ENCODE measurements around the gene CASQ2. TPM values are rescaled to one million over a fixed set of nuclear protein-coding genes. Genes with fewer than 3 reads are reported as not detected.

CASQ2 gene
- polyA plus RNA-seq, 3 donors = not detected

GRCh38 chr1:115748401-115749150 lies 19.9 kb downstream of the CASQ2 start:
- no peaks in the 10 kb centered on the region for H3K4me1 Mint-ChIP-seq
- no peak for TF ChIP-seq CTCF (IDR thresholded peaks at IDR 0.05)
- no peaks in the 10 kb centered on the region for H4K20me1 ChIP-seq (ENCODE audit: insufficient read depth, low read length)
- no peak overlapping the region for H3K4me2 ChIP-seq (replicated peaks; ENCODE audit: extremely low read depth, low read length, poor library complexity, severe bottlenecking)
- no peak overlapping the region for H3K4me3 Mint-ChIP-seq
- H3K36me3 ChIP-seq (replicated peaks in 1 of 2; ENCODE audit: control insufficient read depth in 1 of 2, insufficient read depth in 2 of 2, low read length in 2 of 2) = no peaks in the 10 kb centered on the region
- no peaks in the 10 kb centered on the region for H3K4me1 ChIP-seq (ENCODE audit: control insufficient read depth in 1 of 2, insufficient read depth in 2 of 2, low read length in 2 of 2)
- no peaks in the 10 kb centered on the region for H3K27me3 ChIP-seq (ENCODE audit: control insufficient read depth in 2 of 2, insufficient read depth in 2 of 2, low read length in 2 of 2)
- WGBS (ENCODE audit: insufficient coverage) = 90% methylated on average over 3 of the region's 5 CpGs
- peak in 1 of 3 donors; percentile 19 for DNase-seq
- H3K27me3 Mint-ChIP-seq (ENCODE audit: low read depth in 3 of 3) = peaks cover 10 to 21% (median 16%) of the 10 kb centered on the region in 3 donors
- H3K4me3 ChIP-seq (replicated peaks in 1 of 3; ENCODE audit: low read depth in 2 of 3, low read length in 3 of 3) = no peak overlapping the region
- H3K9ac ChIP-seq (ENCODE audit: insufficient read depth, low read length, poor library complexity, severe bottlenecking) = no peak overlapping the region
- intact Hi-C loops (cut with micrococcal nuclease) = no loop called here
- no peak overlapping the region for H3K27ac ChIP-seq (ENCODE audit: low read depth in 1 of 2, low read length in 2 of 2)
- H3K9me3 Mint-ChIP-seq = no peaks in the 10 kb centered on the region
- no peak overlapping the region for H3K27ac Mint-ChIP-seq
- no peaks in the 10 kb centered on the region for H3K36me3 Mint-ChIP-seq
- H3K9me3 ChIP-seq (replicated peaks in 1 of 2; ENCODE audit: control insufficient read depth in 1 of 2, insufficient read depth in 1 of 2, low read length in 2 of 2) = no peaks in the 10 kb centered on the region
- no peaks in the 10 kb centered on the region for H3K79me2 ChIP-seq (ENCODE audit: insufficient read depth, low read length)
- no peak overlapping the region for H2AFZ ChIP-seq (ENCODE audit: insufficient read depth, low read depth, low read length, poor library complexity, severe bottlenecking)

GRCh38 chr1:115746021-115746690 lies 22.4 kb downstream of the CASQ2 start:
- Mint-ChIP-seq H3K27ac (no peak overlapping the region), H3K36me3 (no peaks in the 10 kb centered on the region), H3K4me3 (peak overlapping the region in 1 of 2 donors; percentile 44), H3K4me1 (no peaks in the 10 kb centered on the region), H3K27me3 (ENCODE audit: low read depth in 3 of 3) (peaks cover 6 to 29% (median 13%) of the 10 kb centered on the region in 3 donors), H3K9me3 (no peaks in the 10 kb centered on the region)
- intact Hi-C loops (cut with micrococcal nuclease) = no loop called here
- H2AFZ ChIP-seq (ENCODE audit: insufficient read depth, low read depth, low read length, poor library complexity, severe bottlenecking) = no peak overlapping the region
- no peaks in the 10 kb centered on the region for H3K36me3 ChIP-seq (replicated peaks in 1 of 2; ENCODE audit: control insufficient read depth in 1 of 2, insufficient read depth in 2 of 2, low read length in 2 of 2)
- no peaks in the 10 kb centered on the region for H3K79me2 ChIP-seq (ENCODE audit: insufficient read depth, low read length)
- H3K4me2 ChIP-seq (replicated peaks; ENCODE audit: extremely low read depth, low read length, poor library complexity, severe bottlenecking) = no peak overlapping the region
- no peaks in the 10 kb centered on the region for H3K9me3 ChIP-seq (replicated peaks in 1 of 2; ENCODE audit: control insufficient read depth in 1 of 2, insufficient read depth in 1 of 2, low read length in 2 of 2)
- DNase-seq = no peak
- WGBS (ENCODE audit: insufficient coverage) = no CpG with 5 or more reads among the region's 5 CpGs
- H3K4me3 ChIP-seq (replicated peaks in 1 of 3; ENCODE audit: low read depth in 2 of 3, low read length in 3 of 3) = no peak overlapping the region
- no peak overlapping the region for H3K27ac ChIP-seq (ENCODE audit: low read depth in 1 of 2, low read length in 2 of 2)
- H3K27me3 ChIP-seq (ENCODE audit: control insufficient read depth in 2 of 2, insufficient read depth in 2 of 2, low read length in 2 of 2) = peaks cover 2 to 3% of the 10 kb centered on the region in 2 donors
- no peaks in the 10 kb centered on the region for H4K20me1 ChIP-seq (ENCODE audit: insufficient read depth, low read length)
- no peaks in the 10 kb centered on the region for H3K4me1 ChIP-seq (ENCODE audit: control insufficient read depth in 1 of 2, insufficient read depth in 2 of 2, low read length in 2 of 2)
- no peak overlapping the region for H3K9ac ChIP-seq (ENCODE audit: insufficient read depth, low read length, poor library complexity, severe bottlenecking)
- TF ChIP-seq CTCF (IDR thresholded peaks at IDR 0.05) = no peak
